HepG2 (cell line): Measurements from ENCODE around the gene TEX14. TPM values are rescaled to one million over a fixed set of nuclear protein-coding genes. Genes with fewer than 3 reads are reported as not detected.

Experiments used
- CEBPG ChIP-seq: IDR thresholded peaks from 2 replicates; pipeline ENCODE4 v1.6.1; 2016
- FOXK1 ChIP-seq: sonication (generic); formaldehyde crosslinking; IDR thresholded peaks from 2 replicates; pipeline ENCODE4 v1.4.0; 2020; ENCODE audit warnings: low read depth, missing genetic modification reagents, borderline replicate concordance
- NR2F1 ChIP-seq, 2 experiments: fragments of 450-650 bp in 1 of 2; formaldehyde crosslinking in 1 of 2; IDR thresholded peaks; 2 replicates each; pipeline versions ENCODE4 v1.5.0 to v1.6.1; 2016 to 2020; ENCODE audit warnings: mild to moderate bottlenecking in 1 of 2, missing compliant biosample characterization in 1 of 2, missing genetic modification reagents in 1 of 2, moderate library complexity in 1 of 2
- PHF8 ChIP-seq: sonication (generic); formaldehyde crosslinking; IDR thresholded peaks from 2 replicates; pipeline ENCODE4 v1.5.0; 2020; ENCODE audit warnings: missing genetic modification reagents
- RARA ChIP-seq: IDR thresholded peaks from 2 replicates; pipeline ENCODE4 v1.6.1; 2016; ENCODE audit warnings: missing genetic modification reagents, missing compliant biosample characterization
- RBAK ChIP-seq: sonication (generic); formaldehyde crosslinking; IDR thresholded peaks from 2 replicates; pipeline ENCODE4 v1.5.1; 2020; ENCODE audit warnings: mild to moderate bottlenecking, missing genetic modification reagents
- RXRA ChIP-seq: sonication (generic); formaldehyde crosslinking; IDR thresholded peaks from 2 replicates; pipeline ENCODE4 v1.5.1; 2020; ENCODE audit warnings: missing genetic modification reagents
- SALL1 ChIP-seq: sonication (generic); formaldehyde crosslinking; IDR thresholded peaks from 2 replicates; pipeline ENCODE4 v1.8.0; 2022; ENCODE audit warnings: mild to moderate bottlenecking, missing genetic modification reagents
- SMAD9 ChIP-seq: sonication (generic); formaldehyde crosslinking; IDR thresholded peaks from 2 replicates; pipeline ENCODE4 v1.5.1; 2020; ENCODE audit warnings: mild to moderate bottlenecking, missing genetic modification reagents
- SNAI1 ChIP-seq: sonication (generic); formaldehyde crosslinking; IDR thresholded peaks from 2 replicates; pipeline ENCODE4 v1.5.0; 2020; ENCODE audit warnings: mild to moderate bottlenecking, missing genetic modification reagents, borderline replicate concordance
- TBL1XR1 ChIP-seq: fragments of 150-350 bp; IDR thresholded peaks from 2 replicates; pipeline ENCODE4 v1.6.1; 2014; ENCODE audit warnings: borderline replicate concordance, low read length; ENCODE audit not compliant: partially characterized antibody
- ZBTB42 ChIP-seq: sonication (generic); formaldehyde crosslinking; IDR thresholded peaks from 2 replicates; pipeline ENCODE4 v1.5.0; 2020; ENCODE audit warnings: mild to moderate bottlenecking, missing genetic modification reagents
- ZFP41 ChIP-seq: sonication (generic); formaldehyde crosslinking; IDR thresholded peaks from 2 replicates; pipeline ENCODE4 v1.4.0; 2020; ENCODE audit warnings: mild to moderate bottlenecking, missing genetic modification reagents, borderline replicate concordance
- ZNF274 ChIP-seq: sonication (generic); formaldehyde crosslinking; IDR thresholded peaks from 2 replicates; pipeline ENCODE4 v1.5.1; 2020; ENCODE audit warnings: mild to moderate bottlenecking, missing genetic modification reagents
- ZNF451 ChIP-seq: sonication (generic); formaldehyde crosslinking; IDR thresholded peaks from 2 replicates; pipeline ENCODE4 v1.5.0; 2020; ENCODE audit warnings: mild to moderate bottlenecking, missing genetic modification reagents
- ZNF614 ChIP-seq: IDR thresholded peaks from 2 replicates; pipeline ENCODE4 v1.6.1; 2018; ENCODE audit warnings: missing biosample characterization, missing genetic modification reagents, inconsistent platforms, borderline replicate concordance
- polyA plus RNA-seq, 8 experiments: library from polyadenylated mRNA; depleted of rRNA in 3 of 8; stranded (reverse) in 7 of 8; unstranded in 1 of 8; fragments of >200 nt; fragmentation: Illumina TruSeq in 4 of 8; extraction: Trizol in 4 of 8; gene quantifications; 2 replicates each; pipeline versions ENCODE4 v1.2.1 to v1.2.3, GENCODE V29; 2011 to 2016; ENCODE audit warnings: low read depth in 4 of 8, missing spikeins in 1 of 8, mixed read lengths in 1 of 8; ENCODE audit not compliant: insufficient read depth in 1 of 8
- total RNA-seq, 5 experiments: library from RNA; depleted of rRNA; stranded (reverse); fragments of >200 nt; fragmentation: Illumina TruSeq; extraction: Trizol; gene quantifications; 2 replicates each; pipeline ENCODE4 v1.2.3, GENCODE V29; 2016; ENCODE audit warnings: low read depth in 1 of 5
- TF ChIP-seq, protein P1 (sequence below): sonication (generic); formaldehyde crosslinking; IDR thresholded peaks from 2 replicates; pipeline ENCODE4 v1.5.1; 2020; ENCODE audit warnings: mild to moderate bottlenecking, missing genetic modification reagents, borderline replicate concordance
- TF ChIP-seq, protein P2 (sequence below): sonication (generic); formaldehyde crosslinking; IDR thresholded peaks from 2 replicates; pipeline ENCODE4 v1.4.0; 2020; ENCODE audit warnings: missing genetic modification reagents
- TF ChIP-seq, protein P3 (sequence below), 2 experiments: sonication (generic) in 1 of 2; formaldehyde crosslinking in 1 of 2; IDR thresholded peaks; 2 replicates each; pipeline versions ENCODE4 v1.5.1 to v1.6.1; 2011 to 2020; ENCODE audit warnings: borderline replicate concordance in 1 of 2, low read depth in 1 of 2, low read length in 1 of 2, mild to moderate bottlenecking in 1 of 2, missing genetic modification reagents in 1 of 2, moderate library complexity in 1 of 2
- TF ChIP-seq, protein P4 (sequence below): sonication (generic); formaldehyde crosslinking; IDR thresholded peaks from 2 replicates; pipeline ENCODE4 v1.4.0; 2020; ENCODE audit warnings: missing genetic modification reagents

The TEX14 gene
- total and polyA plus RNA-seq, 2 of the 13 experiments (the other 11 are each of a cell fraction or from before 2014, with no cell fraction given): 0.04 to 0.07 TPM

DNA sequence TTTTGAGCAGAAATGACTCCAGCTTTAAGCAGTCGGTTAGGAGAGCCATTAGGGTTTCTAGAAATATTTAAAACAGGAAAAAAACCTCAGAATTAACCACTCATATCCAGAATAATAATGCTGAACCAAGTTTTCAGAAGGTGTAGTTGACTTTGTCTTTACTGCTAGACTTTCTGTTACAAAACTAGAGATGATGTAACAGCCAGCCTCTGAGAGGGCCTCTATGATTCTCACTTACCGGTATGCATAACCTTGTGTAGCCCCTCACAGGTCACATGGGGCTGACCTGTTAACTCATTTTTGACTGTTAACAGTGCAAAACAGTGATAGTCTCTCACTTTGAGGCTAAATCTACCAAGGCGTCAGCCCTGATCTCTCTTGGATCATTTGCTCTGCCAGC is 74.3 kb downstream of the TEX14 start (continued):
- TF ChIP-seq, protein P1, sequence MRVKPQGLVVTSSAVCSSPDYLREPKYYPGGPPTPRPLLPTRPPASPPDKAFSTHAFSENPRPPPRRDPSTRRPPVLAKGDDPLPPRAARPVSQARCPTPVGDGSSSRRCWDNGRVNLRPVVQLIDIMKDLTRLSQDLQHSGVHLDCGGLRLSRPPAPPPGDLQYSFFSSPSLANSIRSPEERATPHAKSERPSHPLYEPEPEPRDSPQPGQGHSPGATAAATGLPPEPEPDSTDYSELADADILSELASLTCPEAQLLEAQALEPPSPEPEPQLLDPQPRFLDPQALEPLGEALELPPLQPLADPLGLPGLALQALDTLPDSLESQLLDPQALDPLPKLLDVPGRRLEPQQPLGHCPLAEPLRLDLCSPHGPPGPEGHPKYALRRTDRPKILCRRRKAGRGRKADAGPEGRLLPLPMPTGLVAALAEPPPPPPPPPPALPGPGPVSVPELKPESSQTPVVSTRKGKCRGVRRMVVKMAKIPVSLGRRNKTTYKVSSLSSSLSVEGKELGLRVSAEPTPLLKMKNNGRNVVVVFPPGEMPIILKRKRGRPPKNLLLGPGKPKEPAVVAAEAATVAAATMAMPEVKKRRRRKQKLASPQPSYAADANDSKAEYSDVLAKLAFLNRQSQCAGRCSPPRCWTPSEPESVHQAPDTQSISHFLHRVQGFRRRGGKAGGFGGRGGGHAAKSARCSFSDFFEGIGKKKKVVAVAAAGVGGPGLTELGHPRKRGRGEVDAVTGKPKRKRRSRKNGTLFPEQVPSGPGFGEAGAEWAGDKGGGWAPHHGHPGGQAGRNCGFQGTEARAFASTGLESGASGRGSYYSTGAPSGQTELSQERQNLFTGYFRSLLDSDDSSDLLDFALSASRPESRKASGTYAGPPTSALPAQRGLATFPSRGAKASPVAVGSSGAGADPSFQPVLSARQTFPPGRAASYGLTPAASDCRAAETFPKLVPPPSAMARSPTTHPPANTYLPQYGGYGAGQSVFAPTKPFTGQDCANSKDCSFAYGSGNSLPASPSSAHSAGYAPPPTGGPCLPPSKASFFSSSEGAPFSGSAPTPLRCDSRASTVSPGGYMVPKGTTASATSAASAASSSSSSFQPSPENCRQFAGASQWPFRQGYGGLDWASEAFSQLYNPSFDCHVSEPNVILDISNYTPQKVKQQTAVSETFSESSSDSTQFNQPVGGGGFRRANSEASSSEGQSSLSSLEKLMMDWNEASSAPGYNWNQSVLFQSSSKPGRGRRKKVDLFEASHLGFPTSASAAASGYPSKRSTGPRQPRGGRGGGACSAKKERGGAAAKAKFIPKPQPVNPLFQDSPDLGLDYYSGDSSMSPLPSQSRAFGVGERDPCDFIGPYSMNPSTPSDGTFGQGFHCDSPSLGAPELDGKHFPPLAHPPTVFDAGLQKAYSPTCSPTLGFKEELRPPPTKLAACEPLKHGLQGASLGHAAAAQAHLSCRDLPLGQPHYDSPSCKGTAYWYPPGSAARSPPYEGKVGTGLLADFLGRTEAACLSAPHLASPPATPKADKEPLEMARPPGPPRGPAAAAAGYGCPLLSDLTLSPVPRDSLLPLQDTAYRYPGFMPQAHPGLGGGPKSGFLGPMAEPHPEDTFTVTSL (CRISPR knock-in tag): no peak
- TF ChIP-seq, protein P2, sequence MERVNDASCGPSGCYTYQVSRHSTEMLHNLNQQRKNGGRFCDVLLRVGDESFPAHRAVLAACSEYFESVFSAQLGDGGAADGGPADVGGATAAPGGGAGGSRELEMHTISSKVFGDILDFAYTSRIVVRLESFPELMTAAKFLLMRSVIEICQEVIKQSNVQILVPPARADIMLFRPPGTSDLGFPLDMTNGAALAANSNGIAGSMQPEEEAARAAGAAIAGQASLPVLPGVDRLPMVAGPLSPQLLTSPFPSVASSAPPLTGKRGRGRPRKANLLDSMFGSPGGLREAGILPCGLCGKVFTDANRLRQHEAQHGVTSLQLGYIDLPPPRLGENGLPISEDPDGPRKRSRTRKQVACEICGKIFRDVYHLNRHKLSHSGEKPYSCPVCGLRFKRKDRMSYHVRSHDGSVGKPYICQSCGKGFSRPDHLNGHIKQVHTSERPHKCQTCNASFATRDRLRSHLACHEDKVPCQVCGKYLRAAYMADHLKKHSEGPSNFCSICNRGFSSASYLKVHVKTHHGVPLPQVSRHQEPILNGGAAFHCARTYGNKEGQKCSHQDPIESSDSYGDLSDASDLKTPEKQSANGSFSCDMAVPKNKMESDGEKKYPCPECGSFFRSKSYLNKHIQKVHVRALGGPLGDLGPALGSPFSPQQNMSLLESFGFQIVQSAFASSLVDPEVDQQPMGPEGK (CRISPR knock-in tag): no peak
- TF ChIP-seq FOXK1 (CRISPR knock-in tag): peak; percentile 36; the same call in 1 of the 2 replicates
- TF ChIP-seq ZFP41: no peak
- TF ChIP-seq ZNF614 (CRISPR knock-in tag): no peak
- TF ChIP-seq, protein P3, sequence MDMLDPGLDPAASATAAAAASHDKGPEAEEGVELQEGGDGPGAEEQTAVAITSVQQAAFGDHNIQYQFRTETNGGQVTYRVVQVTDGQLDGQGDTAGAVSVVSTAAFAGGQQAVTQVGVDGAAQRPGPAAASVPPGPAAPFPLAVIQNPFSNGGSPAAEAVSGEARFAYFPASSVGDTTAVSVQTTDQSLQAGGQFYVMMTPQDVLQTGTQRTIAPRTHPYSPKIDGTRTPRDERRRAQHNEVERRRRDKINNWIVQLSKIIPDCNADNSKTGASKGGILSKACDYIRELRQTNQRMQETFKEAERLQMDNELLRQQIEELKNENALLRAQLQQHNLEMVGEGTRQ (IDR thresholded peaks at IDR 0.05; ENCODE audit: low read depth, low read length): peak; percentile 43
- TF ChIP-seq, protein P3 (CRISPR knock-in tag; IDR thresholded peaks at IDR 0.05; ENCODE audit: borderline replicate concordance): peak; percentile 73; the same call in 1 of the 2 replicates
- TF ChIP-seq NR2F1 (CRISPR knock-in tag; IDR thresholded peaks at IDR 0.05): peak in 1 of 2 experiments; percentile 33; a peak in 1 of 4 replicates
- no peak for TF ChIP-seq ZBTB42 (CRISPR knock-in tag)
- TF ChIP-seq, protein P4, sequence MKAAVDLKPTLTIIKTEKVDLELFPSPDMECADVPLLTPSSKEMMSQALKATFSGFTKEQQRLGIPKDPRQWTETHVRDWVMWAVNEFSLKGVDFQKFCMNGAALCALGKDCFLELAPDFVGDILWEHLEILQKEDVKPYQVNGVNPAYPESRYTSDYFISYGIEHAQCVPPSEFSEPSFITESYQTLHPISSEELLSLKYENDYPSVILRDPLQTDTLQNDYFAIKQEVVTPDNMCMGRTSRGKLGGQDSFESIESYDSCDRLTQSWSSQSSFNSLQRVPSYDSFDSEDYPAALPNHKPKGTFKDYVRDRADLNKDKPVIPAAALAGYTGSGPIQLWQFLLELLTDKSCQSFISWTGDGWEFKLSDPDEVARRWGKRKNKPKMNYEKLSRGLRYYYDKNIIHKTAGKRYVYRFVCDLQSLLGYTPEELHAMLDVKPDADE (CRISPR knock-in tag): no peak
- TF ChIP-seq SMAD9 (CRISPR knock-in tag): no peak
- TF ChIP-seq RARA (CRISPR knock-in tag): peak; percentile 49; the same call in 1 of the 2 replicates
- TF ChIP-seq ZNF451 (CRISPR knock-in tag): no peak
- no peak for TF ChIP-seq TBL1XR1
- TF ChIP-seq ZNF274 (CRISPR knock-in tag): no peak
- no peak for TF ChIP-seq SNAI1 (CRISPR knock-in tag)
- no peak for TF ChIP-seq SALL1 (CRISPR knock-in tag)
- TF ChIP-seq RBAK (CRISPR knock-in tag): peak; percentile 69; the same call in 1 of the 2 replicates
- no peak for TF ChIP-seq RXRA
- TF ChIP-seq CEBPG: peak; percentile 45
- TF ChIP-seq PHF8: no peak
